ENCODE measurements around the gene PCDHB5. TPM values are rescaled to one million over a fixed set of nuclear protein-coding genes. Genes with fewer than 3 reads are reported as not detected.
"Not testable (repeated sequence)": the region's sequence is repeated elsewhere in the genome, so short reads cannot be mapped to it uniquely, and the experiment has no call there.

Gene PCDHB5
- total RNA-seq: 9.7 TPM

DNA sequence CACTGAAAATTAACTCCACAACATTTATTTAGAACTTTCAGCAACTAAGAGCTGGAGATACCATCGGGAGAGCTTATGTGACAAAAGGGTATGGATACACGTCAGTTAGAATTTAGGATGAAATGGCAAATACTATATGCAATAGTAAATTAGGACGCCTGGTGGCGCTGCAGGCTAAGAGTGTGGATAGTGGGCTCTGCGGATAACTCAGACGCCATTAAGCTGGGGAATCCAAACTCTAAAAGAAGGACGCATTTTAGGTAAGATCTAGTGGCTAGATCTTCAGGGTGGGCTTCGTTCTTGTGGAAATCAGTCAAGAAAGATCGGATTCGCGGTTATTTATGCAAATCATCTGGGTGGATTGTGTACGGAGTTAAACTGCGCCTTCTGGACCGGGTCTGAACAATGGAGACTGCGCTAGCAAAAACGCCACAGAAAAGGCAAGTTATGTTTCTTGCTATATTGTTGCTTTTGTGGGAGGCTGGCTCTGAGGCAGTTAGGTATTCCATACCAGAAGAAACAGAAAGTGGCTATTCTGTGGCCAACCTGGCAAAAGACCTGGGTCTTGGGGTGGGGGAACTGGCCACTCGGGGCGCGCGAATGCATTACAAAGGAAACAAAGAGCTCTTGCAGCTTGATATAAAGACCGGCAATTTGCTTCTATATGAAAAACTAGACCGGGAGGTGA, at the start of gene PCDHB5:
Gene PCDHB5, plus strand, starts transcription at position 177 of the 688 bp plus-strand sequence. Its CDS starts 229 bp downstream, at position 406.
- DNase-seq: no peak

DNA sequence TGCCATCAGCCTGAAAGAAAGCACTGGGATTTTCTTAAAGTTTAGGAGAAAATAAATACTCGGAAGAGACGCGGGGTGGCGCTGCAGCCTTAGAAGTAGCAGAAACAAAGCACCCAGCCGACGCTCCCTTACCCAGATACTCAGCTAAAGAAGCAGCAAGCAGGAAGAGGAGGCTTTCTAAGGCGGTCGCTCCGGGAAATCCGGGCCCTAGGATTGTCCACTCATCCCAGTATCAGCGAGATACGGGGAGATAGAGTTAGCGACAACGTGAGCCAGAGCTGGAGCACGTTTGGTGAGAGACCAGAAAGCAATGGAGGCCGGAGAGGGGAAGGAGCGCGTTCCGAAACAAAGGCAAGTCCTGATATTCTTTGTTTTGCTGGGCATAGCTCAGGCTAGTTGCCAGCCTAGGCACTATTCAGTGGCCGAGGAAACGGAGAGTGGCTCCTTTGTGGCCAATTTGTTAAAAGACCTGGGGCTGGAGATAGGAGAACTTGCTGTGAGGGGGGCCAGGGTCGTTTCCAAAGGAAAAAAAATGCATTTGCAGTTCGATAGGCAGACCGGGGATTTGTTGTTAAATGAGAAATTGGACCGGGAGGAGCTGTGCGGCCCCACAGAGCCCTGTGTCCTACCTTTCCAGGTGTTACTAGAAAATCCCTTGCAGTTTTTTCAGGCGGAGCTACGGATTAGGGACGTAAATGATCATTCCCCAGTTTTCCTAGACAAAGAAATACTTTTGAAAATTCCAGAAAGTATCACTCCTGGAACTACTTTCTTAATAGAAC, 40.3 kb upstream of the PCDHB5 start, which contains the start of gene PCDHB2:
Gene PCDHB2, plus strand, starts transcription at position 135 of the 782 bp plus-strand sequence. Its CDS starts 176 bp downstream, at position 311.
- no peak for DNase-seq

DNA sequence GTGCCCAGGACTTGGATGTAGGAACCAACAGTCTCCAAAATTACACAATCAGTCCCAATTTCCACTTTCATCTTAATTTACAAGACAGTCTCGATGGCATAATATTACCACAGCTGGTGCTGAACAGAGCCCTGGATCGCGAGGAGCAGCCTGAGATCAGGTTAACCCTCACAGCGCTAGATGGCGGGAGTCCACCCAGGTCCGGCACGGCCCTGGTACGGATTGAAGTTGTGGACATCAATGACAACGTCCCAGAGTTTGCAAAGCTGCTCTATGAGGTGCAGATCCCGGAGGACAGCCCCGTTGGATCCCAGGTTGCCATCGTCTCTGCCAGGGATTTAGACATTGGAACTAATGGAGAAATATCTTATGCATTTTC, 39.8 kb upstream of the PCDHB5 start:
- no peak for DNase-seq

DNA sequence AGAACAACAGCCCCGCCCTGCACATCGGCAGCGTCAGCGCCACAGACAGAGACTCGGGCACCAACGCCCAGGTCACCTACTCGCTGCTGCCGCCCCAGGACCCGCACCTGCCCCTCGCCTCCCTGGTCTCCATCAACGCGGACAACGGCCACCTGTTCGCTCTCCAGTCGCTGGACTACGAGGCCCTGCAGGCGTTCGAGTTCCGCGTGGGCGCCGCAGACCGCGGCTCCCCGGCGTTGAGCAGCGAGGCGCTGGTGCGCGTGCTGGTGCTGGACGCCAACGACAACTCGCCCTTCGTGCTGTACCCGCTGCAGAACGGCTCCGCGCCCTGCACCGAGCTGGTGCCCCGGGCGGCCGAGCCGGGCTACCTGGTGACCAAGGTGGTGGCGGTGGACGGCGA, 38.8 kb upstream of the PCDHB5 start:
- DNase-seq: not testable (repeated sequence)

DNA sequence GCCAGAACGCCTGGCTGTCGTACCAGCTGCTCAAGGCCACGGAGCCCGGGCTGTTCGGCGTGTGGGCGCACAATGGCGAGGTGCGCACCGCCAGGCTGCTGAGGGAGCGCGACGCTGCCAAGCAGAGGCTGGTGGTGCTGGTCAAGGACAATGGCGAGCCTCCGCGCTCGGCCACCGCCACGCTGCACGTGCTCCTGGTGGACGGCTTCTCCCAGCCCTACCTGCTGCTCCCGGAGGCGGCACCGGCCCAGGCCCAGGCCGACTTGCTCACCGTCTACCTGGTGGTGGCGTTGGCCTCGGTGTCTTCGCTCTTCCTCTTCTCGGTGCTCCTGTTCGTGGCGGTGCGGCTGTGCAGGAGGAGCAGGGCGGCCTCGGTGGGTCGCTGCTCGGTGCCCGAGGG, 38.4 kb upstream of the PCDHB5 start:
- DNase-seq: not testable (repeated sequence)

DNA sequence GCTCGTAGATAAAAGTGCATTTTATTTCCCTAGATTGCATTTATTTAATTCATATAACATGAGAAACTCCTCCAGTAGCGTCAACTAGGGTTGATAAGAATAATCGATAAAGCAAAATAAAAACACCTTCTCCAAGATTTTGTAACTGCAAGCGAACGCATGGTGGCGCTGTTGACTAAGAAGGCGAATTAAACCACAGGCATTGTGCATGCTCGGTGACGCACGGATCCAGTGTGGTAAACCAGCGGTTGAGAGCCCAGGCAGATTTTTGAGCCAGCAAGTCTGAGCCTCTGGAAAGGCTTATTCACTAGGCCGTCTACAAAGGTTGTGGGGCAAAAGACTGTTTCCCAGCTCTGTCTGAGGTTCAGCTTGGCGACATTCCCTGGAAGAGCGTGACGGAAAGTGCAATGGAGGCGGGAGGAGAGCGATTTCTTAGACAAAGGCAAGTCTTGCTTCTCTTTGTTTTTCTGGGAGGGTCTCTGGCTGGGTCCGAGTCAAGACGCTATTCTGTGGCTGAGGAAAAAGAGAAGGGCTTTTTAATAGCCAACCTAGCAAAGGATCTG, 34.7 kb upstream of the PCDHB5 start, which contains the start of gene PCDHB3:
Gene PCDHB3, plus strand, starts transcription at position 231 of the 563 bp plus-strand sequence. Its CDS starts 177 bp downstream, at position 408.
- no peak for DNase-seq

DNA sequence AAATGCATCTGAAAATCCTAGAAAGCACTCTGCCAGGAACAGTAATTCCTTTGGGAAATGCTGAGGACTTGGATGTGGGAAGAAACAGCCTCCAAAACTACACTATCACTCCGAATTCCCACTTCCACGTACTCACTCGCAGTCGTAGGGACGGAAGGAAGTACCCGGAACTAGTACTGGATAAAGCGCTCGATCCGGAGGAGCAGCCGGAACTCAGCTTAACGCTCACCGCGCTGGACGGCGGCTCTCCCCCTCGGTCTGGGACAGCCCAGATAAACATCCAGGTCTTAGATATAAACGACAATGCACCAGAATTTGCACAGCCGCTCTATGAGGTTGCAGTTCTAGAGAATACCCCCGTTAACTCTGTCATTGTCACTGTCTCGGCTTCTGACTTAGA, 33.9 kb upstream of the PCDHB5 start:
- no peak for DNase-seq

DNA sequence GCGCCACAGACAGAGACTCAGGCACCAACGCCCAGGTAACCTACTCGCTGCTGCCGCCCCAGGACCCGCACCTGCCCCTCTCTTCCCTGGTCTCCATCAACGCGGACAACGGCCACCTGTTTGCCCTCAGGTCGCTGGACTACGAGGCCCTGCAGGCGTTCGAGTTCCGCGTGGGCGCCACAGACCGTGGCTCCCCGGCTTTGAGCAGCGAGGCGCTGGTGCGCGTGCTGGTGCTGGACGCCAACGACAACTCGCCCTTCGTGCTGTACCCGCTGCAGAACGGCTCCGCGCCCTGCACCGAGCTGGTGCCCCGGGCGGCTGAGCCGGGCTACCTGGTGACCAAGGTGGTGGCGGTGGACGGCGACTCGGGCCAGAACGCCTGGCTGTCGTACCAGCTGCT, 32.9 kb upstream of the PCDHB5 start:
- DNase-seq: not testable (repeated sequence)

DNA sequence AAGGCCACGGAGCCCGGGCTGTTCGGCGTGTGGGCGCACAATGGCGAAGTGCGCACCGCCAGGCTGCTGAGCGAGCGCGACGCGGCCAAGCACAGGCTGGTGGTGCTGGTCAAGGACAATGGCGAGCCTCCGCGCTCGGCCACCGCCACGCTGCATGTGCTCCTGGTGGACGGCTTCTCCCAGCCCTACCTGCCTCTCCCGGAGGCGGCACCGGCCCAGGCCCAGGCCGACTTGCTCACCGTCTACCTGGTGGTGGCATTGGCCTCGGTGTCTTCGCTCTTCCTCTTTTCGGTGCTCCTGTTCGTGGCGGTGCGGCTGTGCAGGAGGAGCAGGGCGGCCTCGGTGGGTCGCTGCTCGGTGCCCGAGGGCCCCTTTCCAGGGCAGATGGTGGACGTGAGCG, 32.5 kb upstream of the PCDHB5 start:
- DNase-seq: not testable (repeated sequence)

DNA sequence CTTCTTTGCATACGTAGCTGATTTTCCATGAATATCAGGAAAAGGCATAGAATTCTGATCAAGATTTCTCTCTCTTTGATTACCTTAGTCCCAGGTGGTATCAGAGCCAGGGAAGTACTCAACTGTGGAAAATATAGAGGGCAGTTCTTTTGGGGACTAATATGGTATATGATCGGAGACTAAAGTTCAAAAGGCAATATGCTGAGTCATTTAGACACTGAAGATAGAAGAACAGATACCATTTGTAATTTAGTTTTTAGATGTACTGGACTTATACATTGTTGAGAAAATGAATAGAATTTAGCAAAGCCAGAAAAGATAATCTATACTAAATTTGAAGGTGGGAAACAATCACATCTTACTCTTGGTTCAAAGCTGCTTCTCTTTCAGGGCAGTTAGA, 29.7 kb upstream of the PCDHB5 start:
- DNase-seq: no peak

DNA sequence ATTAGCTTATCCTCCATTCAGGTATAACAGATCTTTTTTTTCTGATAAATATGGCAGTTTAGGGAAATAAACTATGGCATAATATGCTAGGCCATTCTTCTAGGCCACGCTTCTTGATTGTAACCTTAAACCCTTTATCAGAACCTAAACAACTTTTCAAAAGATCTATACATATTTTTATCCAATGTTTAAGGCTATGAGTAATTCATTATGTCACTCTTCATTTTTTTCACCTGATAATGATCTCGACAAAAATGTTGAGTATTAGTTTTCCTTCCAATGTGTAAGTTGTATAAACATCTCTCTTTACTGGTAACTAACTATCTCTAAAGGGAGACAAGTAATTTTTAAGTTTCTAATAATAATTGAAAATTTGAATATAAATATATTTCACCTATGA, 15.8 kb upstream of the PCDHB5 start:
- no peak for DNase-seq

DNA sequence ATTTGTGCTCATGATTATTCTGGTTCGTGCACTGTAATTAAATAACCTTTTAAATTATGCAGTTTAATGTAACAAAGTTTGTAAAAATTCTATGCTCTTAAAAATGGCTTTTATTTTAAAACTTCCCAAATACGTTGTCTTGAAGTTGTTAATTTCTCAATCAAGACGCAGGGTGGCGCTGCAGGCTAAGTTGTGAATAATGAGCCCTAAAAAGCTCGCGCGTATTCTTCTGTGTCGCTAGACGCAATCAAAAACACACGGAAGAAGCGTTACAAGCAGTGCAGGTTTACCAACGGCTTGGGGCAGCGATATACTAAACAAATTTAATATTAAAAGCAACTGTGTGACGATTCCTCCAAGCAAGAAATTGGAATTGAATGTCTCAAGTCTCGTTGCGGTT, 13.4 kb upstream of the PCDHB5 start, which contains the start of gene PCDHB4:
Gene PCDHB4, plus strand, starts transcription at position 256 of the 400 bp plus-strand sequence. CDS start 181 bp downstream, outside the sequence.
- DNase-seq: no peak

DNA sequence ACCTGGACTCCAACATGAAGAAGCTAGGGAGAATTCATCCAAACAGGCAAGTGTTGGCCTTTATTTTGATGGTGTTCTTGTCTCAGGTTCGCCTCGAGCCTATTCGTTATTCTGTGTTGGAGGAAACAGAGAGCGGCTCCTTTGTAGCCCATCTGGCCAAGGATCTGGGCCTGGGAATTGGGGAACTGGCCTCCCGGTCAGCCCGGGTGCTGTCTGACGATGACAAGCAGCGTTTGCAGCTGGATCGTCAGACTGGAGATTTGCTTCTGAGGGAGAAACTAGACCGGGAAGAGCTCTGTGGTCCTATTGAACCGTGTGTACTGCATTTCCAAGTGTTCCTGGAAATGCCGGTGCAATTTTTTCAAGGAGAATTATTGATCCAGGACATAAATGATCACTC, 13.0 kb upstream of the PCDHB5 start:
- DNase-seq: no peak

DNA sequence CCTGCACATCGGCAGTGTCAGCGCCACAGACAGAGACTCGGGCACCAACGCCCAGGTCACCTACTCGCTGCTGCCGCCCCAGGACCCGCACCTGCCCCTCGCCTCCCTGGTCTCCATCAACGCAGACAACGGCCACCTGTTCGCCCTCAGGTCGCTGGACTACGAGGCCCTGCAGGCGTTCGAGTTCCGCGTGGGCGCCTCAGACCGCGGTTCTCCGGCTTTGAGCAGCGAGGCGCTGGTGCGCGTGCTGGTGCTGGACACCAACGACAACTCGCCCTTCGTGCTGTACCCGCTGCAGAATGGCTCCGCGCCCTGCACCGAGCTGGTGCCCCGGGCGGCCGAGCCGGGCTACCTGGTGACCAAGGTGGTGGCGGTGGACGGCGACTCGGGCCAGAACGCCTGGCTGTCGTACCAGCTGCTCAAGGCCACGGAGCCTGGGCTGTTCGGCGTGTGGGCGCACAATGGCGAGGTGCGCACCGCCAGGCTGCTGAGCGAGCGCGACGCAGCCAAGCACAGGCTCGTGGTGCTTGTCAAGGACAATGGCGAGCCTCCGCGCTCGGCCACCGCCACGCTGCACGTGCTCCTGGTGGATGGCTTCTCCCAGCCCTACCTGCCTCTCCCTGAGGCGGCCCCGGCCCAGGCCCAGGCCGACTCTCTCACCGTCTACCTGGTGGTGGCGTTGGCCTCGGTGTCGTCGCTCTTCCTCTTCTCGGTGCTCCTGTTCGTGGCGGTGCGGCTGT, 11.4 kb upstream of the PCDHB5 start:
- not testable (repeated sequence) for DNase-seq

DNA sequence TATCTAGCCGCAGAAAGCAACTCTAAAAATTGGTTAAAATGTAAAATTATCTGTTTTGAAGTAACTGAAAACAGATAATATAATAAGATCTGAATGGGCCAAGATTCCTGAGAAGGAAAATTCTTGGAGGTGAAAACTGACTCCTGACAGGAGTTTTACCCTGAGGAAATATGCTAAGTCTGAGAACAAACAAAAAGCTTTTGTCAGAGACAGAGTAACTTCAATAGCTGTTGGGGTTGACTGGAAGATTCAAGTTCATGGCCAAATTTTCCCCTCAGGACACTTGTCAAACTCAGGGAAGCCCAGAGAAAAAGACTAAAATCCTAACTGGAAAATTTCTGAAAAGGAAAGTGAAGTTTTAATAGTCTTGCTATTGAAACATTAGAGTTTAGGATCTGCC, 7.7 kb upstream of the PCDHB5 start:
- DNase-seq: no peak

DNA sequence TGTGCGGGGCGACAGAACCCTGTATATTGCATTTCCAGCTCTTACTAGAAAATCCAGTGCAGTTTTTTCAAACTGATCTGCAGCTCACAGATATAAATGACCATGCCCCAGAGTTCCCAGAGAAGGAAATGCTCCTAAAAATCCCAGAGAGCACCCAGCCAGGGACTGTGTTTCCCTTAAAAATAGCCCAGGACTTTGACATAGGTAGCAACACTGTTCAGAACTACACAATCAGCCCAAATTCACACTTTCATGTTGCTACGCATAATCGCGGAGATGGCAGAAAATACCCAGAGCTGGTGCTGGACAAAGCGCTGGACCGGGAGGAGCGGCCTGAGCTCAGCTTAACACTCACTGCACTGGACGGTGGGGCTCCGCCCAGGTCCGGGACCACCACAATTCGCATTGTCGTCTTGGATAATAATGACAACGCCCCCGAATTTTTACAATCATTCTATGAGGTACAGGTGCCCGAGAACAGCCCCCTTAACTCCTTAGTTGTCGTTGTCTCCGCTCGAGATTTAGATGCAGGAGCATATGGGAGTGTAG, 786 bp downstream of the PCDHB5 start:
- DNase-seq: no peak

DNA sequence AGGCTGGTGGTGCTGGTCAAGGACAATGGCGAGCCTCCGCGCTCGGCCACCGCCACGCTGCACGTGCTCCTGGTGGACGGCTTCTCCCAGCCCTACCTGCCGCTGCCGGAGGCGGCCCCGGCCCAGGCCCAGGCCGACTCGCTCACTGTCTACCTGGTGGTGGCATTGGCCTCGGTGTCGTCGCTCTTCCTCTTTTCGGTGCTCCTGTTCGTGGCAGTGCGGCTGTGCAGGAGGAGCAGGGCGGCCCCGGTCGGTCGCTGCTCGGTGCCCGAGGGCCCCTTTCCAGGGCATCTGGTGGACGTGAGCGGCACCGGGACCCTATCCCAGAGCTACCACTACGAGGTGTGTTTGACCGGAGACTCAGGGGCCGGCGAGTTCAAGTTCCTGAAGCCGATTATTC, 2.3 kb downstream of the PCDHB5 start:
- not testable (repeated sequence) for DNase-seq

DNA sequence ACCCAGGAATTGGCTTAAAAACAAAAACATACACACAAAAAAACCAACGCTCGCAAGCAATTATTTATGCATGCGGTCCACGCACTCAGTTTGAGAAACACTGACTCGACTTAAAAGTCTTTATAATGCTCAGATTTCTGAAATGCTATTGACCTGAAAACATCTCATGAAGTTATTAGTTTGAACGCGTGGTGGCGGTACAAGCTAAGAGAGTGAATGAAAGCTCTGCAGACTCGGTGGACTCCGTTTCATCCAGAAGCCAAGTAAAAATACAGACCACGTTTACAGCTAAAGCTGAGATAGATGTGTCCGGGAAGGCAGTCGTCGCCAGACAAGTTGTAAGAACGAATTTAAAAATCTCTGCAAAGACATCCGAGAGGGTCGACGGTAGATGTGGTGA, 14.8 kb downstream of the PCDHB5 start, which contains the start of gene PCDHB6:
Gene PCDHB6, plus strand, starts transcription at position 246 of the 400 bp plus-strand sequence. CDS start 201 bp downstream, outside the sequence.
- DNase-seq: no peak

DNA sequence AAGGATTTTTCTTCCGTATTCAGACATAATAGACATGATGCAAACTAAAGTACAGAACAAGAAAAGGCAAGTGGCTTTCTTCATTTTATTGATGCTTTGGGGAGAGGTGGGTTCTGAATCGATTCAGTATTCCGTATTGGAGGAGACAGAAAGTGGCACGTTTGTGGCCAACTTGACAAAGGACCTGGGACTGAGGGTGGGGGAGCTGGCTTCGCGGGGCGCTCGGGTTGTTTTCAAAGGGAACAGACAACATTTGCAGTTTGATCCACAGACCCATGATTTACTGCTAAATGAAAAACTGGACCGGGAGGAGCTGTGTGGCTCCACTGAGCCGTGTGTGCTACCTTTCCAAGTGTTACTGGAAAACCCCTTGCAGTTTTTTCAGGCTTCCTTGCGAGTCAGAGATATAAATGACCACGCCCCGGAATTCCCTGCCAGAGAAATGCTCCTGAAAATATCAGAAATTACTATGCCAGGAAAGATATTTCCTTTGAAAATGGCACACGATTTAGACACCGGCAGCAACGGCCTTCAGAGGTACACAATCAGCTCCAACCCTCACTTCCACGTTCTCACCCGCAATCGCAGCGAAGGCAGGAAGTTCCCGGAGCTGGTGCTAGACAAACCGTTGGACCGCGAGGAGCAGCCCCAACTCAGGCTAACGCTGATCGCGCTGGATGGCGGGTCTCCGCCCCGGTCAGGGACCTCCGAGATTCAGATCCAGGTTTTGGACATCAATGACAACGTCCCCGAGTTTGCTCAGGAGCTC, 15.4 kb downstream of the PCDHB5 start:
- DNase-seq: no peak

DNA sequence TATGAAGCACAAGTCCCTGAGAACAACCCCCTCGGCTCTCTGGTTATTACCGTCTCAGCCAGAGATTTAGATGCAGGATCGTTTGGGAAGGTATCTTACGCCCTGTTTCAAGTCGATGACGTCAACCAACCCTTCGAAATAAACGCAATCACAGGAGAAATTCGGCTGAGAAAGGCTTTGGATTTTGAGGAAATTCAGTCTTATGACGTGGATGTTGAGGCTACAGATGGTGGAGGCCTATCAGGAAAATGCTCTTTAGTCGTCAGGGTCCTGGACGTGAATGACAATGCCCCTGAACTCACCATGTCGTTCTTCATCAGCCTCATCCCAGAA, 16.0 kb downstream of the PCDHB5 start:
- no peak for DNase-seq

DNA sequence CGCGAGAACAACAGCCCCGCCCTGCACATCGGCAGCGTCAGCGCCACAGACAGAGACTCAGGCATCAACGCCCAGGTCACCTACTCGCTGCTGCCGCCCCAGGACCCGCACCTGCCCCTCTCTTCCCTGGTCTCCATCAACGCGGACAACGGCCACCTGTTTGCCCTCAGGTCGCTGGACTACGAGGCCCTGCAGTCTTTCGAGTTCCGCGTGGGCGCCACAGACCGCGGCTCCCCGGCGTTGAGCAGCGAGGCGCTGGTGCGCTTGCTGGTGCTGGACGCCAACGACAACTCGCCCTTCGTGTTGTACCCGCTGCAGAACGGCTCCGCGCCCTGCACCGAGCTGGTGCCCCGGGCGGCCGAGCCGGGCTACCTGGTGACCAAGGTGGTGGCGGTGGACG, 16.6 kb downstream of the PCDHB5 start:
- DNase-seq: not testable (repeated sequence)

Measured in occipital lobe (tissue), 2 donors.